Osteocyte (in vitro differentiated cells): ENCODE results near the gene KCNQ5. TPM values are rescaled to one million over a fixed set of nuclear protein-coding genes. Genes with fewer than 3 reads are reported as not detected.

ENCODE experiments used
- DNase-seq: peaks from one replicate; pipeline ENCODE4 v3.0.0; 2021; ENCODE audit warnings: mixed read lengths; ENCODE audit not compliant: unreplicated experiment; ENCODE audit errors: extremely low spot score
- H3K27ac Mint-ChIP-seq: one replicate; pipeline ENCODE4 v1.8.0; 2021; ENCODE audit warnings: mild to moderate bottlenecking, mixed read lengths; ENCODE audit not compliant: unreplicated experiment
- H3K27me3 Mint-ChIP-seq: one replicate; pipeline ENCODE4 v1.8.0; 2021; ENCODE audit warnings: mixed read lengths; ENCODE audit not compliant: unreplicated experiment
- H3K36me3 Mint-ChIP-seq: one replicate; pipeline ENCODE4 v1.8.0; 2021; ENCODE audit warnings: mixed read lengths; ENCODE audit not compliant: unreplicated experiment
- H3K4me1 Mint-ChIP-seq: one replicate; pipeline ENCODE4 v1.8.0; 2021; ENCODE audit warnings: mixed read lengths; ENCODE audit not compliant: unreplicated experiment
- H3K4me3 Mint-ChIP-seq: one replicate; pipeline ENCODE4 v1.8.0; 2021; ENCODE audit warnings: mild to moderate bottlenecking, moderate library complexity, mixed read lengths; ENCODE audit not compliant: unreplicated experiment
- H3K9me3 Mint-ChIP-seq: one replicate; pipeline ENCODE4 v1.8.0; 2021; ENCODE audit warnings: mixed read lengths; ENCODE audit not compliant: unreplicated experiment
- CTCF ChIP-seq: fragments of 200-600 bp; sonication (generic); IDR thresholded peaks from 2 replicates; pipeline ENCODE4 v1.5.0; 2021; ENCODE audit warnings: antibody characterized with exemption, mild to moderate bottlenecking, moderate library complexity
- total RNA-seq: library from RNA; stranded (reverse); gene quantifications from 2 replicates; pipeline ENCODE4 v1.2.1, GENCODE V29; 2021

KCNQ5 gene
- total RNA-seq, 1 donor from 2014 or later, result 7.2 TPM

- no peaks in the 10 kb centered on the region for H3K36me3 Mint-ChIP-seq
- DNase-seq, result no peak
- no peaks in the 10 kb centered on the region for H3K9me3 Mint-ChIP-seq
- TF ChIP-seq CTCF, result no peak
- H3K4me3 Mint-ChIP-seq, result peak overlapping the region; percentile 76
- no peaks in the 10 kb centered on the region for H3K27me3 Mint-ChIP-seq
- H3K27ac Mint-ChIP-seq, result no peak overlapping the region
- H3K4me1 Mint-ChIP-seq, result peaks cover 31% of the 10 kb centered on the region
Measured at GRCh38 chr6:72620871-72621290, 983 bp upstream of the KCNQ5 start.

- H3K27me3 Mint-ChIP-seq, result no peaks in the 10 kb centered on the region
- H3K4me3 Mint-ChIP-seq, result peak overlapping the region; percentile 94
- H3K36me3 Mint-ChIP-seq, result no peaks in the 10 kb centered on the region
- H3K4me1 Mint-ChIP-seq, result peaks cover 28% of the 10 kb centered on the region
- no peaks in the 10 kb centered on the region for H3K9me3 Mint-ChIP-seq
- peak; percentile 88 for DNase-seq
- TF ChIP-seq CTCF, result peak; percentile 55
- peak overlapping the region; percentile 80 for H3K27ac Mint-ChIP-seq
Measured at GRCh38 chr6:72622094-72622940, 453 bp downstream of the KCNQ5 start.

GRCh38 chr6:72623808-72624207 is 1.9 kb downstream of the KCNQ5 start:
- Mint-ChIP-seq H3K36me3 (no peaks in the 10 kb centered on the region), H3K4me1 (peaks cover 30% of the 10 kb centered on the region), H3K9me3 (no peaks in the 10 kb centered on the region), H3K4me3 (peak overlapping the region; percentile 94), H3K27me3 (no peaks in the 10 kb centered on the region), H3K27ac (peak overlapping the region; percentile 80)
- no peak for DNase-seq
- no peak for TF ChIP-seq CTCF

GRCh38 chr6:72624557-72625160 is 2.8 kb downstream of the KCNQ5 start:
- H3K36me3 Mint-ChIP-seq, result no peaks in the 10 kb centered on the region
- TF ChIP-seq CTCF, result peak; percentile 66
- H3K4me3 Mint-ChIP-seq, result no peak overlapping the region
- H3K27me3 Mint-ChIP-seq, result no peaks in the 10 kb centered on the region
- H3K27ac Mint-ChIP-seq, result no peak overlapping the region
- DNase-seq, result no peak
- no peaks in the 10 kb centered on the region for H3K9me3 Mint-ChIP-seq
- peaks cover 30% of the 10 kb centered on the region for H3K4me1 Mint-ChIP-seq

- no peaks in the 10 kb centered on the region for H3K36me3 Mint-ChIP-seq
- H3K4me3 Mint-ChIP-seq, result no peak overlapping the region
- H3K27ac Mint-ChIP-seq, result no peak overlapping the region
Measured at GRCh38 chr6:72626126-72626525, 4.3 kb downstream of the KCNQ5 start.

More at GRCh38 chr6:72626126-72626525, 4.3 kb downstream of the KCNQ5 start:
- H3K9me3 Mint-ChIP-seq, result no peaks in the 10 kb centered on the region
- no peak for DNase-seq
- H3K4me1 Mint-ChIP-seq, result peaks cover 15% of the 10 kb centered on the region
- no peaks in the 10 kb centered on the region for H3K27me3 Mint-ChIP-seq
- no peak for TF ChIP-seq CTCF
